ENCODE results near the gene UNC5A. TPM values are rescaled to one million over a fixed set of nuclear protein-coding genes. Genes with fewer than 3 reads are reported as not detected.

The UNC5A gene
- total and polyA plus RNA-seq, 9 of the 15 experiments (the other 6 are each of a cell fraction or from before 2014, with no cell fraction given): not detected

GRCh38 chr5:176890455-176891330, 80.3 kb downstream of the UNC5A start:
- no peak overlapping the region for H3K27ac ChIP-seq (ENCODE audit: extremely low read depth, low read depth, low read length)
- in situ Hi-C loops (cut with MboI) (no loop called here), intact Hi-C loops (cut with micrococcal nuclease) (loop anchor here (10.0 kb wide), 1 partner anchor 224 kb away; no protein-coding TSS in a partner anchor)
- WGBS (ENCODE audit: insufficient coverage, low coverage, missing lambda C conversion rate): 1% methylated on average over 9 of the region's 9 CpGs
- no peak overlapping the region for H3K4me2 ChIP-seq (ENCODE audit: insufficient read depth, low read length)
- H3K9ac ChIP-seq (ENCODE audit: insufficient read depth in 1 of 2, low read depth in 2 of 2, low read length in 2 of 2): no peak overlapping the region
- no peak overlapping the region for H2AFZ ChIP-seq (ENCODE audit: low read depth, low read length)
- no peaks in the 10 kb centered on the region for H3K36me3 ChIP-seq (ENCODE audit: control insufficient read depth, insufficient read depth, low read length)
- no peaks in the 10 kb centered on the region for H3K79me2 ChIP-seq (ENCODE audit: control insufficient read depth, insufficient read depth, low read length)
- ChIA-PET CTCF (ENCODE audit: low intra/inter-chr PET ratio) (no interaction called here), POLR2A (interaction anchor here (1.9 kb wide), 1 partner anchor 13 kb away, joined by 4 read pairs; no protein-coding TSS in a partner anchor)
- no peak for DNase-seq (ENCODE audit: extremely low read depth in 1 of 4, low spot score in 3 of 4)
- peaks cover 0 to 9% of the 10 kb centered on the region in 2 experiments; a peak in 1 of 5 replicates for H3K4me1 ChIP-seq (replicated peaks in 1 of 2; ENCODE audit: control insufficient read depth in 2 of 2, insufficient read depth in 2 of 2, low read length in 2 of 2)
- H3K9me1 ChIP-seq (ENCODE audit: control insufficient read depth, insufficient read depth, low read length): no peaks in the 10 kb centered on the region
- no peak for ATAC-seq
- H3K27me3 ChIP-seq (ENCODE audit: control insufficient read depth in 2 of 2, insufficient read depth in 2 of 2, low read length in 2 of 2): peaks cover 30 to 77% of the 10 kb centered on the region in 2 experiments; a peak in 4 of 5 replicates
- H4K20me1 ChIP-seq (replicated peaks; ENCODE audit: control insufficient read depth, insufficient read depth, low read length): no peaks in the 10 kb centered on the region; the same call in none of the 2 replicates
- no peak overlapping the region for H3K4me3 ChIP-seq
- TF ChIP-seq SNIP1 (IDR thresholded peaks at IDR 0.05; ENCODE audit: low read depth) (no peak), TARDBP (IDR thresholded peaks at IDR 0.05) (no peak), ZNF551 (CRISPR knock-in tag; IDR thresholded peaks at IDR 0.05) (no peak), FOXK1 (CRISPR knock-in tag; IDR thresholded peaks at IDR 0.05; ENCODE audit: borderline replicate concordance) (no peak), ZNF75A (CRISPR knock-in tag; IDR thresholded peaks at IDR 0.05) (no peak), CHD1 (IDR thresholded peaks at IDR 0.05; ENCODE audit: low read length) (no peak), RREB1 (CRISPR knock-in tag; IDR thresholded peaks at IDR 0.05) (no peak), SP2 (IDR thresholded peaks at IDR 0.05; ENCODE audit: extremely low read depth, low read depth, low read length, poor library complexity, severe bottlenecking) (no peak), SRSF1 (IDR thresholded peaks at IDR 0.05; ENCODE audit: low read depth, low read length) (no peak)
- no TSS peak for BruUV-seq (replicated peaks)
- FAIRE-seq: no peak
- no peaks in the 10 kb centered on the region for H3K9me3 ChIP-seq (replicated peaks; ENCODE audit: control insufficient read depth, insufficient read depth, low read depth, low read length)
